HepG2 (cell line): Measurements from ENCODE around the gene RNF149. TPM values are rescaled to one million over a fixed set of nuclear protein-coding genes. Genes with fewer than 3 reads are reported as not detected.
A peak's percentile ranks its signal among the peaks of the same experiment; 100 is the strongest.

Source experiments
- ARNTL ChIP-seq: sonication (generic); formaldehyde crosslinking; IDR thresholded peaks from 2 replicates; pipeline ENCODE4 v1.4.0; 2020; ENCODE audit warnings: mild to moderate bottlenecking, missing genetic modification reagents
- E2F2 ChIP-seq: sonication (generic); formaldehyde crosslinking; IDR thresholded peaks from 2 replicates; pipeline ENCODE4 v1.4.0; 2020; ENCODE audit warnings: missing genetic modification reagents, borderline replicate concordance
- FOSL2 ChIP-seq: sonication (generic); formaldehyde crosslinking; IDR thresholded peaks from 2 replicates; pipeline ENCODE4 v1.4.0; 2020; ENCODE audit warnings: missing genetic modification reagents
- HBP1 ChIP-seq: IDR thresholded peaks from 2 replicates; pipeline ENCODE4 v1.6.1; 2016; ENCODE audit warnings: low read depth, control low read depth
- KAT8 ChIP-seq: IDR thresholded peaks from 2 replicates; pipeline ENCODE4 v1.6.1; 2016; ENCODE audit warnings: missing genetic modification reagents, missing compliant biosample characterization
- KLF11 ChIP-seq: IDR thresholded peaks from 2 replicates; pipeline ENCODE4 v1.6.1; 2016; ENCODE audit warnings: missing compliant biosample characterization
- MAF1 ChIP-seq: sonication (generic); formaldehyde crosslinking; IDR thresholded peaks from 2 replicates; pipeline ENCODE4 v1.5.0; 2020; ENCODE audit warnings: missing genetic modification reagents, borderline replicate concordance
- MEIS1 ChIP-seq: sonication (generic); formaldehyde crosslinking; IDR thresholded peaks from 2 replicates; pipeline ENCODE4 v1.9.0; 2021; ENCODE audit warnings: mild to moderate bottlenecking, missing genetic modification reagents, moderate library complexity, borderline replicate concordance
- NFRKB ChIP-seq: fragments of 450-650 bp; IDR thresholded peaks from 2 replicates; pipeline ENCODE4 v1.6.1; 2017
- RORA ChIP-seq: sonication (generic); formaldehyde crosslinking; IDR thresholded peaks from 2 replicates; pipeline ENCODE4 v1.5.0; 2020; ENCODE audit warnings: mild to moderate bottlenecking, missing genetic modification reagents, moderate library complexity
- SATB2 ChIP-seq: sonication (generic); formaldehyde crosslinking; IDR thresholded peaks from 2 replicates; pipeline ENCODE4 v1.5.0; 2020; ENCODE audit warnings: missing genetic modification reagents
- SKIL ChIP-seq: sonication (generic); formaldehyde crosslinking; IDR thresholded peaks from 2 replicates; pipeline ENCODE4 v1.8.0; 2022; ENCODE audit warnings: missing genetic modification reagents, mild to moderate bottlenecking, moderate library complexity, borderline replicate concordance
- SNAPC2 ChIP-seq: sonication (generic); formaldehyde crosslinking; IDR thresholded peaks from 2 replicates; pipeline ENCODE4 v1.8.1; 2022; ENCODE audit warnings: mild to moderate bottlenecking, missing genetic modification reagents
- SSRP1 ChIP-seq: IDR thresholded peaks from 2 replicates; pipeline ENCODE4 v1.6.1; 2016; ENCODE audit warnings: control low read depth
- ZFY ChIP-seq: sonication (generic); formaldehyde crosslinking; IDR thresholded peaks from 2 replicates; pipeline ENCODE4 v1.4.0; 2020; ENCODE audit warnings: missing genetic modification reagents
- ZNF235 ChIP-seq: sonication (generic); formaldehyde crosslinking; IDR thresholded peaks from 2 replicates; pipeline ENCODE4 v1.8.1; 2023; ENCODE audit warnings: mild to moderate bottlenecking, missing genetic modification reagents, borderline replicate concordance
- ZNF253 ChIP-seq: sonication (generic); formaldehyde crosslinking; IDR thresholded peaks from 2 replicates; pipeline ENCODE4 v1.8.0; 2022; ENCODE audit warnings: mild to moderate bottlenecking, missing genetic modification reagents, borderline replicate concordance
- ZNF333 ChIP-seq: sonication (generic); formaldehyde crosslinking; IDR thresholded peaks from 2 replicates; pipeline ENCODE4 v1.4.0; 2020; ENCODE audit warnings: mild to moderate bottlenecking, missing genetic modification reagents, borderline replicate concordance
- ZNF547 ChIP-seq: sonication (generic); formaldehyde crosslinking; IDR thresholded peaks from 2 replicates; pipeline ENCODE4 v1.5.1; 2020; ENCODE audit warnings: mild to moderate bottlenecking, missing genetic modification reagents
- ZNF572 ChIP-seq: sonication (generic); formaldehyde crosslinking; IDR thresholded peaks from 2 replicates; pipeline ENCODE4 v1.5.1; 2020; ENCODE audit warnings: mild to moderate bottlenecking, missing genetic modification reagents
- ZNF589 ChIP-seq: sonication (generic); formaldehyde crosslinking; conservative IDR thresholded peaks from 2 replicates; pipeline ENCODE4 v1.8.0; 2022; ENCODE audit warnings: mild to moderate bottlenecking, moderate library complexity, missing genetic modification reagents
- ZSCAN12 ChIP-seq: sonication (generic); formaldehyde crosslinking; IDR thresholded peaks from 2 replicates; pipeline ENCODE4 v1.9.0; 2021; ENCODE audit warnings: mild to moderate bottlenecking, missing genetic modification reagents
- ZSCAN25 ChIP-seq: sonication (generic); formaldehyde crosslinking; IDR thresholded peaks from 2 replicates; pipeline ENCODE4 v1.8.0; 2022; ENCODE audit warnings: mild to moderate bottlenecking, missing genetic modification reagents
- ZXDC ChIP-seq: sonication (generic); formaldehyde crosslinking; IDR thresholded peaks from 2 replicates; pipeline ENCODE4 v1.5.0; 2020; ENCODE audit warnings: mild to moderate bottlenecking, missing genetic modification reagents
- polyA plus RNA-seq, 8 experiments: library from polyadenylated mRNA; depleted of rRNA in 3 of 8; stranded (reverse) in 7 of 8; unstranded in 1 of 8; fragments of >200 nt; fragmentation: Illumina TruSeq in 4 of 8; extraction: Trizol in 4 of 8; gene quantifications; 2 replicates each; pipeline versions ENCODE4 v1.2.1 to v1.2.3, GENCODE V29; 2011 to 2016; ENCODE audit warnings: low read depth in 4 of 8, missing spikeins in 1 of 8, mixed read lengths in 1 of 8; ENCODE audit not compliant: insufficient read depth in 1 of 8
- total RNA-seq, 5 experiments: library from RNA; depleted of rRNA; stranded (reverse); fragments of >200 nt; fragmentation: Illumina TruSeq; extraction: Trizol; gene quantifications; 2 replicates each; pipeline ENCODE4 v1.2.3, GENCODE V29; 2016; ENCODE audit warnings: low read depth in 1 of 5

RNF149 gene
- total and polyA plus RNA-seq, 2 of the 13 experiments (the other 11 are each of a cell fraction or from before 2014, with no cell fraction given) = 87.6 to 109 TPM

- no peak for TF ChIP-seq NFRKB
- TF ChIP-seq ZNF235 (CRISPR knock-in tag) = peak; percentile 98; the same call in 1 of the 2 replicates
- TF ChIP-seq RORA (CRISPR knock-in tag) = no peak
- TF ChIP-seq KAT8 (CRISPR knock-in tag) = peak; percentile 90
- TF ChIP-seq ZNF572 (CRISPR knock-in tag) = 0 out of 2 replicates have a peak, but pooled peaks have one; percentile 22
- TF ChIP-seq SSRP1 = no peak
- TF ChIP-seq ZFY (CRISPR knock-in tag) = peak; percentile 96
- TF ChIP-seq SKIL (CRISPR knock-in tag) = peak; percentile 87
- TF ChIP-seq ZNF589 (CRISPR knock-in tag) = peak; percentile 88; the same call in 1 of the 2 replicates
- no peak; the same call in 1 of the 2 replicates for TF ChIP-seq ZXDC
- TF ChIP-seq ZNF253 (CRISPR knock-in tag) = no peak
- peak; percentile 96; the same call in 1 of the 2 replicates for TF ChIP-seq MEIS1 (CRISPR knock-in tag)
- TF ChIP-seq FOSL2 (CRISPR knock-in tag) = peak; percentile 72
- peak; percentile 38; the same call in 1 of the 2 replicates for TF ChIP-seq ZSCAN25
- TF ChIP-seq E2F2 (CRISPR knock-in tag) = peak; percentile 65; the same call in 1 of the 2 replicates
- TF ChIP-seq HBP1 (CRISPR knock-in tag) = peak; percentile 93
- peak; percentile 46; the same call in 1 of the 2 replicates for TF ChIP-seq SATB2 (CRISPR knock-in tag)
- TF ChIP-seq ARNTL (CRISPR knock-in tag) = peak; percentile 80
- peak; percentile 98 for TF ChIP-seq ZNF547 (CRISPR knock-in tag)
- TF ChIP-seq MAF1 (CRISPR knock-in tag) = peak; percentile 87
- TF ChIP-seq KLF11 = no peak
- TF ChIP-seq ZNF333 (CRISPR knock-in tag) = peak; percentile 96
- TF ChIP-seq SNAPC2 (CRISPR knock-in tag) = peak; percentile 88
- TF ChIP-seq ZSCAN12 (CRISPR knock-in tag) = 0 out of 2 replicates have a peak, but pooled peaks have one; percentile 2
These were observed at the start of gene RNF149 (continued) for GRCh38 chr2:101308432-101309210.
